Frontal cortex (tissue), 4 donors: ENCODE measurements around the gene CALB2. TPM values are rescaled to one million over a fixed set of nuclear protein-coding genes. Genes with fewer than 3 reads are reported as not detected.
"Not testable (repeated sequence)": the region's sequence is repeated elsewhere in the genome, so short reads cannot be mapped to it uniquely, and the experiment has no call there.

Experiments
- DNase-seq, 2 donors: peaks; one replicate each; pipeline ENCODE4 v3.0.0; 2012; ENCODE audit warnings: low spot score in 2 of 2
- FAIRE-seq: peaks from 2 replicates; lab custom pipeline; 2012; peaks lifted over from hg19 to GRCh38; lab: Jason Lieb, UNC
- total RNA-seq: library from RNA; depleted of rRNA; stranded (reverse); fragments of >200 nt; gene quantifications from one replicate; pipeline ENCODE4 v1.2.3, GENCODE V29; 2014
- donor health status: control.
- donor health status: control.
- donor health status: control.

Gene CALB2
- total RNA-seq, 1 donor from 2014 or later: 19.2 TPM

DNA sequence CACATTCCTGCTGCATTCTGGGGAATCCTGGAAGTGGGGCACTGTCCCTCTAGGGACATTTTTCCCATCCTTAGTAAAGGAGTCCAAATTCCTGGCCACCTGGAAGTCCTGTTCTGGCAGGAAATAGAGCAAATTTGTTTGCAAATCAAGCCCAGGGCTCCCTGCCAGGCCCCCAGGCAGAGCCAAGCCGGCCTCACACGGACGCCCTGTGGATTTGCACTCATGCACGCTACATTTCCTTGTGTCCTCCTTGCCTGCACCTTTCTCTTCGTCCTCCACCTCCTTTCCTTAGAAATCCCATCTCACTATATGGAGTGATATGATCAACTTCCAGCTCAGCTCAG, 7.0 kb upstream of the CALB2 start:
- DNase-seq: no peak
- no peak for FAIRE-seq

DNA sequence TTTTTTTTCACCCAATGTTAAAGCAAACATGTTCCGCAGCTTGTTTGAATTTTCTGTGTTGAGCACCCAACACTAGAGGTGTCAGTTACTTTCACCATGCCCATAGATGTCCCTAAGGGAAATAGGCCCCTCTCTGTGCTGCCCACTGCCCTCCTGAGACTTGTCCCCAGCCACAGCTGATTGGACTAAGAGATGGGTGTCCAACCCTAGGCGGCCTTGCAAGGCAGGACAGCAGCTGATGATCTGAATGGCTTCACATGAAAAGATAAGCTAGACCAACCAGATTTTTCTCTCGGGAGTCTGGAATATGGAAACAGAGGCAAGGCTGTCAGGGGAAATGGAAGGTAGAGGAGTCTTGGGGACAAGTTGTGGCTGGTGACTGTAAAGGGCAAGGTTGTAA, 6.1 kb upstream of the CALB2 start:
- DNase-seq (no peak), FAIRE-seq (no peak)

DNA sequence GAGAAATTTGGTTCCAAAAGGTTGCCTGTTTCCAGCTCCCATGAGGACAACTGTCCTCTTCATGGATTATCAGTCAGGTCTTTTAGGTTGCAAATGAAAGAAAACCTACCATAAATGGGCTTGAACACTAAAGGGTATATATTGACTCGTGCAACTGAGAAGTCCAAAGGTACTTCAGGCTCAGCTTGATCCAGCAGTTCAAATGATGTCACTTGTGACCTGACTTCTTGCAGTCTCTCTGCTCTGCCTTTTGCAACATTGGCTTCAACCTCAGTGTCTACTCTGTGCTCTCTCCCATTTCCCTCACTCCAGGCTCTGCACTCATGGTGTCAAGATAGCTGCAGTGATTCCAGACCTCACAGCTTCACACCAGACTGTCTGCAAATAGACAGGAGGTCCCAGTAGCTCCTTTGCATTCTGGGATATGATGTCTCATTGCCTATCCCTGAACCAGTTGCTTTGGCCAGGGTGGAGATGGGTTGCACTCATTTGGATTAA, 5.5 kb upstream of the CALB2 start:
- DNase-seq (no peak), FAIRE-seq (no peak)

DNA sequence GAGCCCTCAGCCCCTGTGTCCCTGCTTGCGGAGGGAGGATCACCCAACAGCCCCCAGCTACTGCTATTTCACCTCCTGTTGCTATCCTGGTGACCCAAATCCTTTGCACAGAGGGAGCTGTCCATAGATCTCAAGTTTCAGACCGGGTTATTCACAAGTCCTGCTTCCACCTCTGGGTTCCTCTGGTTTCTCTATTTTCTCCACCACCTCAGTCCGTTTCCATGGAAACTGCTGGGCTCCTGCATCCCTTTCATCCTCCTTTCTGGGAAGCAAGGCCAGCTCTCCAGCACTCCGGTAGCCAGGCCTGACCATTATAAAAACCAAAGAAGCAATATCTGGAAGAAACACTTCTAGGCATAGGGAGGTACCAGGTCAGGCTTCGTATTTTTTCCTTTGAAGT, 4.8 kb upstream of the CALB2 start:
- no peak for FAIRE-seq
- DNase-seq: peak in 1 of 2 donors; percentile 52

DNA sequence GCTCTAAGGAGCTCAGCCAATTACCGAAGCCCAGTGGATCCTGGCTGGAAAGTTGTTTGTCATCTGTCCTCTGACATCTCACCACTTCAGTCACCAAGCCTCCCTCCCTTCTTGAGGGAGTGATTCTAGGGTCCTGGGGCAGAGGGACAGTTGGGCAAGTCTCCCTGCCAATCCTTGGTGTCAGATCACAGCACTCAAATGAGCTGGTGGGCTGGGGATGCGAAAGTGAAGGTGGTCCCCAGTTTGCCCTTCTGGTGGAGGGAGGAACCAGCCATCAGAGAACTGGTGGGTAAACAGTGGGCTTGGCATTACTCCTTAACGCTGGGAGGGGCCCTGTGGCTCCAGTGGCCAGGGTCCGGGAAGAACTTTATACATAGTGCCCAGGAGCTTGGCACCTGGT, 4.4 kb upstream of the CALB2 start:
- DNase-seq: no peak
- no peak for FAIRE-seq

DNA sequence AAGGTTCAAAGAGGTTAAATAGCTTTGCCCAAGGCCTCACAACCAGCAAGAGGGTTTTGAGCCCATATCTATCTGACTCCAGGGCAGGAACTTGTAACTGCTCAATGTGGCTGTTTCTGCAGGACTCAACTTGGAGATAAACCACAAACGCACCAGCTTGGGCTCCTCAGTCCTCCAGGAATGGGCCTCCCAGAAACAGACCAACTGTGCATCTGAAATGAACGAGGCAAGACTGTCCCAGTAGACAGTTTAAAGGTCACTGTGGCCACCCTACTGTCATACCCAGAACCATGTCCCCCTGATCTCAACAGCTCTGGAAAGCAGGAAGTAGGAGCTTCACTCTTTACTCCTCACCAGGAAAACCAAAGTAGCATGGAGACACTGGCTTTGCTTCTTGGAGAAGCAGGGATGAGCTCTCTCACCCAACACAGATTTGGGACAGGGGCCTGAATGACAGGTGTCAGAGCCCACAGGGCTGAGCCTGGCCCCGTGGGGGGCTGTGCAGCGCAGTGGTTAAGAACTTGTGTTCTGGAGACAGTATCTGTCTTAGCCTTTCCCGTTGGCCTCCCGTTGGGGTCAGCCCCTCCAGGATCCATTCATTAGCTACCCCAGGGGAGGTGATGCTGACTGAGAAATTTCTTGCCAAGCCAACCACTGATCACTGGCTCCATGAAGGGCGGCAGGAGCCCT, 2.3 kb upstream of the CALB2 start:
- no peak for FAIRE-seq
- DNase-seq: no peak

DNA sequence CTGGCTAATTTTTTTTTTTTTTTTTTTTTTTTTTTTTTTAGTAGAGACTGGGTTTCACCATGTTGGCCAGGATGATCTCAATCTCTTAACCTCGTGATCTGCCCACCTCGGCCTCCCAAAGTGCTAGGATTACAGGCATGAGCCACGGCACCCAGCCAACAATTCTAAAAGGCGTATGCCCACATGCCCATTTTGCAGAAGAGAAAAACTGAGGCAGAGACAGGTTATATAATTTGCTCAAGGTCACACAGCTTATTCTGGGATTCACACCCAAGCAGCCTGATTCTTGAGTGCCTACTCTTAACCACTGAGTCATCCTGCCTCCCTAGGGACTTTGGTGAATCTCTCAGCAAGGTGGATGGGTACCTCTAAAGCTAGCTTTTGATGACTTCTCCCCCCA, 1.6 kb upstream of the CALB2 start:
- not testable (repeated sequence) for FAIRE-seq

DNA sequence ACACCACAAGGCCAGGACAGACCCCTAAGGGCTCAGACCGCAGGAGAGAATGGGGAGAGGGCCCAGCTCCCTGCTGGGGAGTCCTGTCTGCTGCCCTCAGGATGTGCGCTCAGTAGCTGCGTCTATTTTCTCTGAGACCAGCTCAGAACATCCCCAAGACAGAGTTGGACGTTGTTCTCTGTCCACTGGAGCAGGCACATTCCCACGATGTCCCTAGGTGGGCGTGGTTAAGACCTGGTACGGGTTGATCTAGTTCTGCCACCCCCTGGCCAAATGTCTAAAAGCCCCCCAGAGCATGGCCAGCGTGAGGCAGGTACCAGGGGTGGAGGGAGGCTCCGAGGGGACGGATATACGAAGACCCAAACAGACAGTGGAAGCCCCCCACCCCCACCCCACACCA, 842 bp upstream of the CALB2 start:
- DNase-seq: no peak

More for the DNA sequence above, 1.6 kb upstream of the CALB2 start:
- not testable (repeated sequence) for DNase-seq

DNA sequence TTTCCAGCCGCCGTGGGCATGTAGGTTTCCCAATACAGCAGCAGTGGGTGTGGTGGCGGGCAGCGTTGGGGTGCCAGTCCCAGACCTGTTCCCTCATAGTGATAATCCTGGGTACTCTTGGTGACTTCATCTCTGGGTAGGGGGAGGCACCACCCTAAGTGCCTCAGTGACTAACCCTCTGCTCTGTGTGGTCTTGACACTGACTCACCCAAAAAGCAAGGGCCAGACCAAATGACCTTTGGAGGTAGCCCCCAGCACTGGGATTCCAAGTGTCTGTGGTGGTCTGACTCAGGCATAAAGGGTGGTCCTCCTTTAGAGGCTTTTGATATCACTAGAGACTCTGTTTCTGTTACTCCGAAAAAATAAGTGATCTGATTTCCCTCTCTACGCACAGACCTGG, 908 bp downstream of the CALB2 start:
- FAIRE-seq: no peak
- DNase-seq: no peak

More for the DNA sequence above, 842 bp upstream of the CALB2 start:
- FAIRE-seq: no peak

DNA sequence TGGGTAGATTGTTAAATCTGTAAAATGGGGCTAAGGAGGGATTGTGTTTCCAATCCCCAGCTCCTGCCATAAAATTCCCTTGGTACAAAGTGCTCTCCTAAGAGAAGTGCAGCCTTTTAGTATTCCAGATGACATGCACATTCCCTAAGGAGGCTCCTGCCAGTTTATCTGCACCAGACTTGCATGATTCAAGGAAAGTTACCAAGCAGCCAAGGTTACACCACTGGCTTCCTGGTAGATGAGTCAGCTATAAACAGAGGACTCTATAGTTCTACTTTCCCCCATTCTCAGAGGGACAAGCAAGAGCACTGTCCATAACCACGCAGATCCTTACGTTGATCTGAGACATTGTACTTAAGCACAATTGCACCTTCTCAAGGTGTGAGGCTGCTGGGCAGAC, 1.9 kb downstream of the CALB2 start:
- FAIRE-seq (no peak), DNase-seq (no peak)

DNA sequence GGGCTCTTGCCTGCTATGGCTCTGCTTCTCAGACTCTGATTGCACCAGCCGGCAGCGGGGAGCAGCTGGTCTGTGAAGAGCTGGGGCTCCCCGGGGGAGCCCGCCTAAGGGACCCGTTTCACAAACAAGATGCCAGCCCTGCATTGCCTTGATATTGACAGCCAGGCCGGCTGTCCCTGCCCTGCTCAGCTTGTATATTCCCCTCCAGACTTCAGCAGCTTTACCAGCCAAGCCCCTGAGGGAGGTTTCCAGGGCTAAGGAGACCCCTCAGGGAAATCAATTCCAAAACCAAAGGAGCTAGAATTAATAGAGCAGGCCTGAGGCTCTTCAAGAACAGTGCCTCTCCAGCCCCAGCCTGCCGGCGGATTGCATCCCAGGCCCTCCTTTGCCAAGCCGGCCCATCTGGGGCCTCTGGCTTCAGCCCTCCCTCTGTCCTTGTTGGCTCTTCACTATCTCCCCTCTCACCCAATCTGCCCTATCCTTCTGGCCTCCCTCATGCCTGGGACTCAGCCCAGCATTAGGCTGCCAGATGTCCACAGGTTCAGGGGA, 5.7 kb downstream of the CALB2 start:
- FAIRE-seq: no peak
- DNase-seq: no peak

DNA sequence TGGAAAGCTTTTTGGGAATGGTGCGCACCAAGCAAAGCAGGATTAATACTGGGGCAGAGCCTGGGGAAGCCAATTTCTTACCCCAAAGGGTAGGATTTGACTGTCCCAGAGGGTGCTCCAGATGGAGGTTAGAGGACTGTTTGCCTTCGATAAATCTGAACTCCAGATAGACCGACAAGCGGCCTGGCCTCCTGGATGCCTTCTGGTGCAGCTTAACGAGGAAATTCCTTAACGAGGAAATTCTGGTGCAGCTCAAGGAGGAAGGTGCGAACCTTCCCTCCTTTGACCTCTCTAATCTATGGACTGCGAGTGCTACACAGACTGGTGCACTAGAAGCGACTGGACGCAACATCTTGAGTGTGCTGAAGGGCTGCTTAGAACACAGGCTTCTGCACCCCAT, 6.5 kb downstream of the CALB2 start:
- FAIRE-seq (no peak), DNase-seq (no peak)

DNA sequence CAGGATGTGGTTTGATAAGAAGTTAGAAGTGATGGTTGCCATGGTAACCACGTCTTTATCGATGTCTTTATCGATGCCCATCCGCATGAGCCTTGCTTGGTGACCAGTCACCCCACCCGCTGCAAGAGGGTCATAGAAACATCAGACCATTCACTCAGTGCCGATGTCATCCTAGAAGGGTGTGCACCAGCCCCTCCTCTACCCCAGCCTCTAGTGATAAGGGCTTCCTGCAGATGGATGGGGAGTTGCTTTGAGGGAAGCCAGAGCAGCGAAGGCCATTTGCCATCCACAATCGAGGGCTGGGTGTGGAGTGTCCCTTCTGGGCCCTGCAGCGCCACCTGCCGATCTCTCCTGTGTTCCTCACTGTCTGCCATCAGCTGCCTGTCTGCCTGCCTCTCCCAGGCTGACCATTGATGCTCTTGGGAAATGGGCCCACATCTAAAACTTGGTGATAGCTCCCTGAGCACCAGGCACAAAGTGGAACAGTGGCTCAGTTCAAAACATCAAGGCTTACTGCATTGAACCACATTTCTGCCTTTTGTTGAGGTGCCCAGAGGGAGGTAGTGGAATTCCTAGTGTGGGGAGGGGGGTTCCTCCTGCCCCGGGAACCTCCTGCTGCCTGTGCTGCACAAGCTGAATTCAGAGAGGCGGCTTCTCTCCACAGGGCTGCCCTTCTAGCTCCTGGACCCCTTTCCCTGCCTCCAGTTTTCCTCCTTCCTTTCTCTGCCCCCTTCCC, 8.9 kb downstream of the CALB2 start:
- DNase-seq (peak in 1 of 2 donors; percentile 32), FAIRE-seq (no peak)

DNA sequence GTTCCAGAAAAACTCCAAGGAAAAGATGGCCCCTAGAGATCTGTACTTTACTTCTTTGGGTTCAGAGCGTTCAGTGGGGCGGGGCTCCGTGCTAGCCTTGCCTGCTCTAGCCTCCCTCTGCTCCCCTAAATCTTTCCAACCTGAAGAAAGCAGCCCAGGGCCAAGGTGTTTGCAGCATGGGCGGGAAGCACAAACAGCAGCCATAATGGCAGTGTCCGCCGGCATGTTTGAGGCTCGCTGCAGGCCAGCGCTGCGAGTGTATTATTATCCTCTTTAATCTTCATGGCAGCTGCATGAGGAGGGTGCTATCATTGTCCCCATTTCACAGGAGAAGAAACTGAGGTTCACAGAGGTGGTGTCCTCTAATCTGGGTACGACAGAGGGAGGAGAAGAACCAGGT, 10.4 kb downstream of the CALB2 start:
- DNase-seq (no peak), FAIRE-seq (no peak)

DNA sequence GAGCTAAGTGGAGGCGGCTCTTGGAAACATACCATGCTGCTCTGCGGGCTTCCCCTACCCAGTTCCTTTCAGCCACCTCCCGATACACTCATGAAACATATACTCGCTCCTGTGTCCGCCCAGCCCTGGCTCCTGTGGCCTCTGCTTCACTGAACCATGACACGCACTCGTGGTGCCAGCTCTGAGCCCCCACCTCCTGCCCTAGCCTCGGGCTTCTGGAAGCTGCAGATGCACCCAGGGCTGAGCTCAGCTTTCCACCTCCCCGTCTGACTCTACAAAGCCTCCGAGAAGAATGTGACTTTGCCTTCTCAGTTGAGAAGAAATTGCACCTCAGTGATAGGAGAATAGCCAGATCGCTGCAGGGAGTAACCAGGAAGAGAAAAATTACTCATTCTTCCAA, 11.0 kb downstream of the CALB2 start:
- FAIRE-seq (no peak), DNase-seq (no peak)

DNA sequence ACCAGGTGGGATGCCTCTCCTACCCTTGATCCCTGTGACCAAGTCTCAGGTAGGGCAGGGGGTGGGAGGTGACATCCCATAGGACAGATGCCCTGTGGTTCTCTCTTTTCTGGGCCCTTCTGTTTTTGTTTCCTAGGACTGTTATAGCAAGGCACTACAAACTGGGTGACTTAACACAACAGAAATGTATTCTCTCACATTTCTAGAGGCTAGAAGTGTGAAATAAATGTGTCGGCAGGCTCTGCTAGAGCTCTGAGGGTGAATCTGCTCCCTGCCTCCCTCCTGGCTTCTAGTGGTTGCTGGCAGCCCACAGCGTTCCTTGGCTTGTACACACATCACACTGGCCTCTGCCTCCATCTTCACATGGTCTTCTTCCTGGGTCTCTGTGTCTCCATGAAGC, 12.7 kb downstream of the CALB2 start:
- DNase-seq (no peak), FAIRE-seq (no peak)

DNA sequence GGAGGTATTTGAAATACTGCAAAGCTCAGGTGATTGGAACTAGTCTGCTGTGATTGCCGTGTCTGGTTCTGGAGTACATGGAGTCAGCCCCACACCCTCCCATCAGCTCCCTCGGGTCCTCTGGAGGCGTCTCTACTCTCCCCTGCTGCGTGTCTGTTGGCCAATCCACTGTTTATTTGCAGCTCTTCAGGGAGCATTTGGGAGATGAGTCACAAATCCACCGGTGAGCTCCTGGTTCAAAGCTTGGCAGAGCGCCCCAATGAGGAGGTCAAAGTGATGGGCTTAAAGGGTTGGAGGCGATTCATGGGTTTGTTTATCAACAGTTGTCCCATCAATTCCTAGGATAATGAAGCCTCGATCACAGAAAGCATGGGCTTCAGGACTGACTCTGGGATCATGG, 14.6 kb downstream of the CALB2 start:
- no peak for DNase-seq
- FAIRE-seq: no peak

DNA sequence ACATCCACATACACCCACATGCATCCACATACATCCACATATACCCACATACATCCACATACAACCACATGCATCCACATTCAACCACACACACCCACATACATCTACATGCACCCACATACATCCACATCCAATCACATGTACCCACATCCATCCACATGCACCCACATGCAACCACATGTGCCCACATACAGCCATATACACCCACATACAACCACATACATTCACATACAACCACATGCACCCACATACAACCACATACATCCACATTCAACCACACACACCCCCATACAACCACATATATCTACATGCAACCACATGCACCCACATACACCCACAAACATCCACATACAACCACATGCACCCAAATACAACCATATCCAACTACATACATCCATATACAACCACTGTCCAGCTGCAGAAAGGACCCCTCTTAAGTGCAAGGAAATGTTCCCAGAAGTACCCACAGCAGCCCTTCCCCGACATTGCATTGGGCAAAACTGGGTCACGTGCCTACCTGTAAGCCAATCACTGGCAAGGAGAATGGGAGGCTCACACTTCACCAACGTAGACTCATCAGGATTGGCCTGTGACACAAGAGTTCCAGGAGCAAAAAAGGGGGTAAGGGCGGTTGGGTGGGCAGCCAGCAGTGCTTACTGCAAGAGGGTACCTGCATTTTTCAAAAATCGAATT, 18.1 kb downstream of the CALB2 start:
- DNase-seq (no peak), FAIRE-seq (no peak)

DNA sequence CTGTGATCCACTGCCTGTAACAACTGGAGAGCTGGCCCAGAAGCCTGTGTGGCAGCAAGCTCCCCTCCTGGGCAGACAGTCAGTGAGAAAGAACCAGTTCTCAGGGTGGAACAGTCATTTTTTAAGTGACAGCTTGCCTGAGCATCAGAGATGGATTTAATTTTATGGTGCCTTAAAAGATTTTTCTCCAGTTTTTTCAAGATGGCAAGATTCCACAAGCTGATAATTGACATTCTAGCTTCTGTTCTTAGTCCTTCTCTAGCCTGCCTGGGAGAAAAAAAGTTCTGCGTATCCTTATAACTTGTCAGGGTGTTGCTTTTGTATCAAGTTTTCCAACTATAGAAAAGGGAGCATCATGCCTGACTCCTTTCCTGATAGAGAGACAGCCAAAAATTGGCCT, 21.2 kb downstream of the CALB2 start:
- FAIRE-seq: no peak
- no peak for DNase-seq

DNA sequence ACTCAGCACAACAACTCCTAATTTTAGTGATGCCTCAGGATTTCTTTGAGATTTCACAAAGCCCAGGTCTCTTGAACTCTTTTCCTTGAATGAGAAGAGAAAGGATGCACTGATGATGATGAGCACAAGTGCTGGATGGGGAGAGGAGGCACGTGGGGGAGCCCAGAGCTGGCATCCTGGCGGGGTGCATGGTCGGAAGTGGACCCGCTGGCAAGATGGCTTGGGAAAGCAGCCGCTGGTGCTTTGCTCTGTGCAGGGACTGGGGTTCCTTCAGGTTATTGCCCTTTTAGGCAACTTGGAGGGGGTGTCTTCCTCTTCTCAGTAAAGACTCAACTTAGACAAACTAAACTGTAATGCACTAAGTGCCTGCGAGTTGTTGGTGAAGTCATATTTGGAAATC, 22.3 kb downstream of the CALB2 start:
- no peak for FAIRE-seq
- DNase-seq: no peak
